CD4-positive, alpha-beta T cell treated with Interleukin-17A for 4 hours (primary cell): ENCODE data around the gene HSPD1.
"Not testable (repeated sequence)": the region's sequence is repeated elsewhere in the genome, so short reads cannot be mapped to it uniquely, and the experiment has no call there.

Experiments
- DNase-seq: peaks from one replicate; pipeline ENCODE4 v3.0.0-alpha.2; 2020; ENCODE audit warnings: mixed read lengths

Gene HSPD1

GRCh38 chr2:197495433-197496134 is 4.1 kb downstream of the HSPD1 start:
- no peak for DNase-seq

GRCh38 chr2:197487385-197487784 is 12.3 kb downstream of the HSPD1 start:
- no peak for DNase-seq

- no peak for DNase-seq
These were observed 13.5 kb downstream of the HSPD1 start for GRCh38 chr2:197486175-197486574.

GRCh38 chr2:197484248-197484647 is 15.4 kb downstream of the HSPD1 start:
- DNase-seq, result not testable (repeated sequence)

GRCh38 chr2:197480165-197481036 is 19.2 kb downstream of the HSPD1 start:
- DNase-seq, result no peak

GRCh38 chr2:197477797-197478196 is 21.8 kb downstream of the HSPD1 start:
- no peak for DNase-seq

- no peak for DNase-seq
These were observed 27.5 kb downstream of the HSPD1 start for GRCh38 chr2:197472166-197472565.

GRCh38 chr2:197464175-197464574 is 35.5 kb downstream of the HSPD1 start:
- no peak for DNase-seq

- no peak for DNase-seq
These were observed 38.6 kb downstream of the HSPD1 start for GRCh38 chr2:197461057-197461456.

GRCh38 chr2:197460649-197461048 is 39.0 kb downstream of the HSPD1 start:
- DNase-seq, result no peak

GRCh38 chr2:197455428-197455827 is 44.2 kb downstream of the HSPD1 start:
- no peak for DNase-seq

- DNase-seq, result no peak
These were observed 44.7 kb downstream of the HSPD1 start for GRCh38 chr2:197454923-197455322.

GRCh38 chr2:197453914-197454398 is 45.7 kb downstream of the HSPD1 start:
- DNase-seq, result no peak

- DNase-seq, result peak; percentile 98
These were observed 46.3 kb downstream of the HSPD1 start, which contains the start of gene COQ10B for GRCh38 chr2:197453123-197453913. COQ10B (plus strand) TSS chr2:197453552; CDS start chr2:197453561, 9 bp downstream.

- no peak for DNase-seq
These were observed 46.9 kb downstream of the HSPD1 start for GRCh38 chr2:197452754-197453122.

- not testable (repeated sequence) for DNase-seq
These were observed 48.7 kb downstream of the HSPD1 start for GRCh38 chr2:197450935-197451358.

- DNase-seq, result no peak
These were observed 49.2 kb downstream of the HSPD1 start for GRCh38 chr2:197450465-197450864.

GRCh38 chr2:197446844-197447243 is 52.8 kb downstream of the HSPD1 start:
- DNase-seq, result no peak

- DNase-seq, result no peak
These were observed 53.9 kb downstream of the HSPD1 start for GRCh38 chr2:197445746-197446145.

GRCh38 chr2:197442857-197443256 is 56.8 kb downstream of the HSPD1 start:
- DNase-seq, result no peak

GRCh38 chr2:197437380-197437779 is 62.3 kb downstream of the HSPD1 start:
- no peak for DNase-seq
